HCT116 (cell line): ENCODE measurements around the gene TBX15. TPM values are rescaled to one million over a fixed set of nuclear protein-coding genes. Genes with fewer than 3 reads are reported as not detected.

Experiments used
- ATAC-seq: fragments of 200-7000 bp; cut with Tn5 transposase; 2 replicates; pipeline ENCODE4 v1.9.1; 2020; ENCODE audit warnings: mild to moderate bottlenecking, moderate library complexity
- BruUV-seq: library from RNA; stranded (reverse); fragments of 400-500 nt; replicated peaks from 2 replicates; lab custom pipeline; 2021; lab: Mats Ljungman, UMichigan
- CTCF ChIA-PET: fragments of 300-600 bp; sonication (Branson Sonifier 250); formaldehyde crosslinking; loops from one replicate; lab custom pipeline; 2021; ENCODE audit warnings: antibody characterized with exemption; lab: Charles Lee
- POLR2A ChIA-PET: fragments of 300-600, 350-600 bp; sonication (Branson Sonifier 250); formaldehyde crosslinking; loops from one replicate; lab custom pipeline; 2021; ENCODE audit warnings: antibody characterized with exemption; lab: Charles Lee
- RAD21 ChIA-PET, 2 experiments: fragments of 300-600 bp; sonication (Branson Sonifier 250); formaldehyde crosslinking; loops; one replicate each; lab custom pipeline; 2023; ENCODE audit warnings: low total read pairs in 2 of 2; ENCODE audit not compliant: uncharacterized antibody in 2 of 2, unreplicated experiment in 2 of 2, low non-redundant PET in 1 of 2; lab: Charles Lee
- DNase-seq: peaks from one replicate; pipeline ENCODE4 v3.0.0-alpha.2; 2010; ENCODE audit warnings: low read depth, low spot score
- H2AFZ ChIP-seq: fragments of 200-600 bp; shearing (Covaris generic), sonication (generic); 2 replicates; pipeline ENCODE4 v1.6.1; 2017; ENCODE audit warnings: low read depth, mixed run types, mixed read lengths, antibody characterized with exemption, low read length; ENCODE audit not compliant: poor library complexity, severe bottlenecking
- H3K27ac ChIP-seq: 2 replicates; pipeline ENCODE4 v1.5.1; 2012; ENCODE audit warnings: low read depth, low read length
- H3K27me3 ChIP-seq: fragments of 200-600 bp; sonication (generic); 2 replicates; pipeline ENCODE4 v1.6.1; 2016; ENCODE audit warnings: mixed run types, low read length, mixed read lengths; ENCODE audit not compliant: insufficient read depth
- H3K36me3 ChIP-seq, 2 experiments: fragments of 200-500 bp in 1 of 2; fragments of 200-600 bp in 1 of 2; sonication (Bioruptor generic) in 1 of 2; sonication (generic) in 1 of 2; 2 replicates each; pipeline versions ENCODE4 v1.5.1 to v1.6.1; 2014 to 2016; ENCODE audit warnings: low read length in 2 of 2, inconsistent platforms in 1 of 2, mixed read lengths in 1 of 2, mixed run types in 1 of 2; ENCODE audit not compliant: insufficient read depth in 2 of 2, control insufficient read depth in 1 of 2
- H3K4me1 ChIP-seq, 2 experiments: fragments of 200-600 bp in 1 of 2; sonication (generic) in 1 of 2; 2 replicates each; pipeline versions ENCODE4 v1.5.1 to v1.6.1; 2012 to 2017; ENCODE audit warnings: low read length in 2 of 2, inconsistent platforms in 1 of 2, mild to moderate bottlenecking in 1 of 2, mixed read lengths in 1 of 2, mixed run types in 1 of 2, moderate library complexity in 1 of 2; ENCODE audit not compliant: insufficient read depth in 2 of 2, control insufficient read depth in 1 of 2
- H3K4me2 ChIP-seq: fragments of 200-600 bp; sonication (generic); 2 replicates; pipeline ENCODE4 v1.6.1; 2017; ENCODE audit warnings: mixed run types, low read length, mixed read lengths
- H3K4me3 ChIP-seq, 2 experiments: fragments of 200-600 bp in 1 of 2; sonication (generic) in 1 of 2; replicated peaks in 1 of 2; 2 replicates each; pipeline ENCODE4 v1.5.1; 2011 to 2016; ENCODE audit warnings: low read length in 2 of 2, control low read depth in 1 of 2, low read depth in 1 of 2, mild to moderate bottlenecking in 1 of 2, mixed read lengths in 1 of 2, mixed run types in 1 of 2
- H3K79me2 ChIP-seq: fragments of 200-600 bp; sonication (generic); 2 replicates; pipeline ENCODE4 v1.6.1; 2017; ENCODE audit warnings: mild to moderate bottlenecking, mixed run types, low read length, moderate library complexity, mixed read lengths; ENCODE audit not compliant: insufficient read depth
- H3K9ac ChIP-seq: fragments of 200-600 bp; sonication (generic); 2 replicates; pipeline ENCODE4 v1.6.1; 2016; ENCODE audit warnings: low read length, mixed read lengths
- H3K9me2 ChIP-seq: fragments of 200-600 bp; sonication (generic), shearing (Covaris generic); 2 replicates; pipeline ENCODE4 v1.6.1; 2017; ENCODE audit warnings: mixed run types, mild to moderate bottlenecking, moderate library complexity; ENCODE audit not compliant: insufficient read depth
- H3K9me3 ChIP-seq, 2 experiments: fragments of 200-500 bp in 1 of 2; fragments of 200-600 bp in 1 of 2; sonication (Bioruptor generic) in 1 of 2; sonication (generic) in 1 of 2; 2 replicates each; pipeline ENCODE4 v1.6.1; 2014 to 2017; ENCODE audit warnings: low read length in 2 of 2, mixed read lengths in 2 of 2, inconsistent platforms in 1 of 2, low read depth in 1 of 2, mild to moderate bottlenecking in 1 of 2, mixed run types in 1 of 2, moderate library complexity in 1 of 2; ENCODE audit not compliant: control insufficient read depth in 1 of 2, insufficient read depth in 1 of 2
- H4K20me1 ChIP-seq: fragments of 200-600 bp; sonication (generic), shearing (Covaris generic); 2 replicates; pipeline ENCODE4 v1.6.1; 2017; ENCODE audit warnings: mixed run types, mild to moderate bottlenecking, moderate library complexity; ENCODE audit not compliant: insufficient read depth
- CBX3 ChIP-seq: IDR thresholded peaks from 2 replicates; pipeline ENCODE4 v1.6.1; 2012; ENCODE audit warnings: low read depth
- EZH2phosphoT487 ChIP-seq: fragments of 200-600 bp; IDR thresholded peaks from 2 replicates; pipeline ENCODE4 v1.6.1; 2018; ENCODE audit warnings: antibody characterized with exemption, borderline replicate concordance
- FOSL1 ChIP-seq: IDR thresholded peaks from 2 replicates; pipeline ENCODE4 v1.6.1; 2012; ENCODE audit warnings: low read depth
- POLR2AphosphoS5 ChIP-seq: IDR thresholded peaks from 2 replicates; pipeline ENCODE4 v1.6.1; 2011; ENCODE audit warnings: mild to moderate bottlenecking, low read depth, low read length, moderate library complexity
- RAD21 ChIP-seq: IDR thresholded peaks from 2 replicates; pipeline ENCODE4 v1.6.1; 2012; ENCODE audit warnings: low read depth, mild to moderate bottlenecking
- REST ChIP-seq: IDR thresholded peaks from 2 replicates; pipeline ENCODE4 v1.6.1; 2012; ENCODE audit warnings: low read depth
- SIN3A ChIP-seq: IDR thresholded peaks from 2 replicates; pipeline ENCODE4 v1.6.1; 2012; ENCODE audit warnings: low read depth
- SP1 ChIP-seq: IDR thresholded peaks from 2 replicates; pipeline ENCODE4 v1.6.1; 2012; ENCODE audit warnings: low read depth
- SRF ChIP-seq: IDR thresholded peaks from 2 replicates; pipeline ENCODE4 v1.6.1; 2012; ENCODE audit warnings: low read depth
- TCF7L2 ChIP-seq: IDR thresholded peaks from 2 replicates; pipeline ENCODE4 v1.7.0; 2011; ENCODE audit warnings: borderline replicate concordance, inconsistent platforms; ENCODE audit not compliant: insufficient read depth, insufficient read length; ENCODE audit errors: extremely low read depth
- intact Hi-C: fragments of 100-400 bp; cut with micrococcal nuclease; formaldehyde crosslinking; loops from 2 replicates; pipeline ENCODE4 v1.10.0; 2022
- total RNA-seq: library from RNA; stranded (reverse); gene quantifications from one replicate; pipeline ENCODE4 v1.2.1, GENCODE V29; 2021; ENCODE audit not compliant: unreplicated experiment
- TF ChIP-seq, protein P1 (sequence below): IDR thresholded peaks from 2 replicates; pipeline ENCODE4 v1.6.1; 2012
- TF ChIP-seq, protein P2 (sequence below): IDR thresholded peaks from 2 replicates; pipeline ENCODE4 v1.6.1; 2012
- TF ChIP-seq, protein P3 (sequence below), 3 experiments: fragments of 200-600 bp in 1 of 3; sonication (generic) in 1 of 3; IDR thresholded peaks in 2 of 3; conservative IDR thresholded peaks in 1 of 3; 2 replicates each; pipeline ENCODE4 v1.5.1; 2012 to 2017; ENCODE audit warnings: low read depth in 2 of 3, low read length in 2 of 3, antibody characterized with exemption in 1 of 3, borderline replicate concordance in 1 of 3, control low read depth in 1 of 3, mild to moderate bottlenecking in 1 of 3, mixed read lengths in 1 of 3, mixed run types in 1 of 3, moderate library complexity in 1 of 3; ENCODE audit not compliant: insufficient read depth in 1 of 3

TBX15 gene
- total RNA-seq, 1 experiment from 2014 or later: not detected

DNA sequence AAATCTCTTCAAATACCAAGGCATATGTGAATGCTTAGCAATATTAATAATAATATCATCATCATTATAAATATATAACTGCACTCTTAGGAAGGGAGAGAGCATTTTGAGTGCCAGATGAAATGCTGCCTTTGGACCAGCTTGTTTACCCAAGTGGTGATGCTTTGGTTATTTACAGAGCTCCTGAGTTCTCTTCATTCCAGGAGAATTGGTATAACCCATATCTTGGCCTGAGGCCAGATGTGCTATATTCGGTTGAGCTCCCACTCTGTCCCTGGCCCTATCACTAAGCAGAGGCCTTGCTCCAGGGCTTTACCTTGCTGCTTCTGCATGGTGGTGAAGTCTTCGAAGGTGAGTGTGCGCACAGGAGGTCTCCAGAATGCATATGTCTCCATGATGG lies 89.4 kb downstream of the TBX15 start:
- intact Hi-C loops: no loop called here
- H3K9me3 ChIP-seq: no peaks in the 10 kb centered on the region
- no peak for ATAC-seq
- H2AFZ ChIP-seq: no peak overlapping the region
- no peaks in the 10 kb centered on the region for H3K27me3 ChIP-seq
- CTCF ChIA-PET: no interaction called here
- POLR2A ChIA-PET: no interaction called here
- no peaks in the 10 kb centered on the region for H3K4me1 ChIP-seq
- RAD21 ChIA-PET: no interaction called here
- H3K9me2 ChIP-seq: no peaks in the 10 kb centered on the region
- H3K36me3 ChIP-seq: no peaks in the 10 kb centered on the region
- H3K27ac ChIP-seq: no peak overlapping the region
- DNase-seq: no peak
- no peaks in the 10 kb centered on the region for H3K79me2 ChIP-seq
- no peak overlapping the region for H3K9ac ChIP-seq
- H3K4me2 ChIP-seq: no peak overlapping the region
- BruUV-seq: no TSS peak
- H4K20me1 ChIP-seq: no peaks in the 10 kb centered on the region; the same call in 1 of the 2 replicates
- no peak for TF ChIP-seq SRF
- TF ChIP-seq, protein P1, sequence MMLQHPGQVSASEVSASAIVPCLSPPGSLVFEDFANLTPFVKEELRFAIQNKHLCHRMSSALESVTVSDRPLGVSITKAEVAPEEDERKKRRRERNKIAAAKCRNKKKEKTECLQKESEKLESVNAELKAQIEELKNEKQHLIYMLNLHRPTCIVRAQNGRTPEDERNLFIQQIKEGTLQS: no peak
- TF ChIP-seq CBX3: no peak
- no peak for TF ChIP-seq TCF7L2
- no peak for TF ChIP-seq RAD21
- no peak for TF ChIP-seq EZH2phosphoT487
- no peak for TF ChIP-seq SIN3A
- TF ChIP-seq, protein P2, sequence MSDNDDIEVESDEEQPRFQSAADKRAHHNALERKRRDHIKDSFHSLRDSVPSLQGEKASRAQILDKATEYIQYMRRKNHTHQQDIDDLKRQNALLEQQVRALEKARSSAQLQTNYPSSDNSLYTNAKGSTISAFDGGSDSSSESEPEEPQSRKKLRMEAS: no peak
- TF ChIP-seq, protein P3, sequence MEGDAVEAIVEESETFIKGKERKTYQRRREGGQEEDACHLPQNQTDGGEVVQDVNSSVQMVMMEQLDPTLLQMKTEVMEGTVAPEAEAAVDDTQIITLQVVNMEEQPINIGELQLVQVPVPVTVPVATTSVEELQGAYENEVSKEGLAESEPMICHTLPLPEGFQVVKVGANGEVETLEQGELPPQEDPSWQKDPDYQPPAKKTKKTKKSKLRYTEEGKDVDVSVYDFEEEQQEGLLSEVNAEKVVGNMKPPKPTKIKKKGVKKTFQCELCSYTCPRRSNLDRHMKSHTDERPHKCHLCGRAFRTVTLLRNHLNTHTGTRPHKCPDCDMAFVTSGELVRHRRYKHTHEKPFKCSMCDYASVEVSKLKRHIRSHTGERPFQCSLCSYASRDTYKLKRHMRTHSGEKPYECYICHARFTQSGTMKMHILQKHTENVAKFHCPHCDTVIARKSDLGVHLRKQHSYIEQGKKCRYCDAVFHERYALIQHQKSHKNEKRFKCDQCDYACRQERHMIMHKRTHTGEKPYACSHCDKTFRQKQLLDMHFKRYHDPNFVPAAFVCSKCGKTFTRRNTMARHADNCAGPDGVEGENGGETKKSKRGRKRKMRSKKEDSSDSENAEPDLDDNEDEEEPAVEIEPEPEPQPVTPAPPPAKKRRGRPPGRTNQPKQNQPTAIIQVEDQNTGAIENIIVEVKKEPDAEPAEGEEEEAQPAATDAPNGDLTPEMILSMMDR (IDR thresholded peaks at IDR 0.05 in 2 of 3, conservative IDR thresholded peaks at IDR 0.05 in 1 of 3; ENCODE audit: borderline replicate concordance in 1 of 3, insufficient read depth in 1 of 3, low read depth in 2 of 3, low read length in 2 of 3): no peak
- no peak for TF ChIP-seq SP1
- no peak for TF ChIP-seq REST
- no peak for TF ChIP-seq FOSL1
- no peak for TF ChIP-seq POLR2AphosphoS5
- TF ChIP-seq, all 23 proteins: peak for 0
- no peak overlapping the region for H3K4me3 ChIP-seq
